Activated CD4-positive, alpha-beta T cell treated with anti-CD3 and anti-CD28 coated beads, Interleukin-2, amount 50 U/mL, for 24 hours (primary cell): ENCODE data around the gene PLEKHN1.
A peak's percentile ranks its signal among the peaks of the same experiment; 100 is the strongest.
"Not testable (repeated sequence)": the region's sequence is repeated elsewhere in the genome, so short reads cannot be mapped to it uniquely, and the experiment has no call there.

Experiments used
- DNase-seq, 2 donors: peaks; one replicate each; pipeline ENCODE4 v3.0.0-alpha.2; 2020; ENCODE audit warnings: low read depth in 1 of 2, low spot score in 1 of 2

The PLEKHN1 gene

DNA sequence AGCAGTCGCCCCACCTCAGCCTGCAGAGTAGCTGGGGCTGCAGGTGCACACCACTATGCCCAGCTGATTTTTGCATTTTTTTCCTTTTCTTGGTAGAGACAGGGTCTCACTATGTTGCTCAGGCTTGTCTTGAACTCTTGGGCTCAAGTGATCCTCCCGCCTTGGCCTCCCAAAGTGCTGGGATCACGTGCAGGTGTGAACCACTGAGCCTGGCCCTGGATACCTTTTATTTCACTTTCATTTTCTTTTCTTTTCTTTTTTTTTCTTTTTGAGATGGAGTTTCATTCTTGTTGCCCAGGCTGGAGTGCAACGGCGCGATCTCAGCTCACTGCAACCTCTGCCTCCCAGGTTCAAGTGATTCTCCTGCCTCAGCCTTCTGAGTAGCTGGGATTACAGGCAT lies 25.0 kb downstream of the PLEKHN1 start:
- DNase-seq: not testable (repeated sequence)

DNA sequence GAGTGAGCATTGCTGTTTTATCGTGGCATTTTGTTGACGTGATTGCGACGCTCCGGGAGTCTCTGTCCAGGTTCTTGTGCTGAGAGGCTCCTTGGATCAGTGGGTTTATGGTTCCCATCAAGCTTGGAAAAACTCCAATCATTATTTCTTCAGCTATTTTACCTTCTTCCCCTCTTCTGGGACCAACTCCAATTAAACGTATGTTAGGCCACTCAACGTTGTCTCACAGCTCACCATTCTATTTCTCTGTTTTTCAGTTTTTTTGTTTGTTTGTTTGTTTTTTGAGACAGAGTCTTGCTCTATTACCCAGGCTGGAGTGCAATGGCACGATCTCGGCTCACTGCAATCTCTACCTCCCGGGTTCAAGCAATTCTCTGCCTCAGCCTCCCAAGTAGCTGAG lies 25.6 kb downstream of the PLEKHN1 start:
- no peak for DNase-seq

DNA sequence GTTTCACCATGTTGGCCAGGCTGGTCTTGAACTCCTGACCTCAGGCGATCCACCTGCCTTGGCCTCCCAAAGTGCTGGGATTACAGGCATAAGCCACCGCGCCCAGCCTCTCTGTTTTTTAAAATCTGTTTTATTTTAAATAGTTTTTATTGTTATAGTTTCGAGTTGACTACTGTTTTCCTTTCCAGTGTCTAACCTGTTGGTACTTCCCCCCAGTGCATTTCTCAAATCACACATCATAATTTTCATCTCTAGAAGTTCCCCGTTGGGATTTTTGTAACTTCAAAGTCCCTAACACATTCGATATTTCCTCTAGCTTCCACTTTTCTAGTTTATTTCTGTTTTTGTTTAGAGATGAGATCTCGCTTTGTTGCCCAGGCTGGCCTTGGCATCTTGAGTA lies 26.1 kb downstream of the PLEKHN1 start:
- no peak for DNase-seq

DNA sequence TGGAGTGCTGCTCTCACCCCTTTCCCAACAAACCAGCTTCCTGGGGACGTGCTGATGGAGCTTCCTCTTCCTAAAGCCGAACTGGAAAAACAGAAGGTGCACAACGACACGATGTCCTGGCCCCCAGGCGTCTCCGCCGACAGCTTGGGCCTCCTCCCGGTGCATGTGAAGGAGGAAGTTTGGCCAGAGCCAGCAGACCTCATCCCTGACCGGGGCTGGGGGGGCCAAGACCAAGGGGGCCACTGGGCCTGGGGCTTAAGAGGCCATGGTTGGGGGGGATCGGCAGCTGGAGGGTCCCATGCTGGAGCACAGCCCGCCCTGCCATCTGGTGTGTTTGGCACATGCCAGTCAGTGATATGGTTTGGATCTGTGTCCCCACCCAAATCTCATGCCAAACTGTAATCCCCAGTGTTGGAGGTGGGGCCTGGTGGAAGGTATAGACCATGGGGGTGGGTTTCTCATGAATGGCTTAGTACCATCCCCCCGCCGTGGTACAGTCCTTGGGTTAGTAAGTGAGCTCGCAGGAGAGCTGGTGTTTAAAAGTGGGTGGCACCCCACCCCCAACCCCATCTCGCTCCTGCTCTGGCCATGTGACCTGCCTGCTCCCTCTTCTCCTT lies 27.2 kb downstream of the PLEKHN1 start:
- no peak for DNase-seq

DNA sequence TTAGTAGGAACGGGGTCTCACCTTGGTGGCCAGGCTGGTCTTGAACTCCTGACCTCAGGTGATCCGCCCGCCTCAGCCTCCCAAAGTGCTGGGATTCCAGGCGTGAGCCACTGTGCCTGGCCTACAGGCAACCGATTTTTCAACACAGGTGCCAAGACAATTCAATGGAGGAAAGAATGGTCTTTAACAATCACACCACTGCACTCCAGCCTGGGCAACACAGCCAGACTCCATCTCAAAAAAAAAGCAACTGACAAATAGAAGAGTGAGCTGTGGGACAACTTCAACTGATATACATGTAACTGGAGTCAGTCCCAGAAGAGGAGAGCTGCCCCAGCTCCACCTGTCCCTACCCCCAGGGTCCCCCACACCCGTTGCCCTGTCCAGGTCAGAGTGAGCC lies 28.3 kb downstream of the PLEKHN1 start:
- not testable (repeated sequence) for DNase-seq

DNA sequence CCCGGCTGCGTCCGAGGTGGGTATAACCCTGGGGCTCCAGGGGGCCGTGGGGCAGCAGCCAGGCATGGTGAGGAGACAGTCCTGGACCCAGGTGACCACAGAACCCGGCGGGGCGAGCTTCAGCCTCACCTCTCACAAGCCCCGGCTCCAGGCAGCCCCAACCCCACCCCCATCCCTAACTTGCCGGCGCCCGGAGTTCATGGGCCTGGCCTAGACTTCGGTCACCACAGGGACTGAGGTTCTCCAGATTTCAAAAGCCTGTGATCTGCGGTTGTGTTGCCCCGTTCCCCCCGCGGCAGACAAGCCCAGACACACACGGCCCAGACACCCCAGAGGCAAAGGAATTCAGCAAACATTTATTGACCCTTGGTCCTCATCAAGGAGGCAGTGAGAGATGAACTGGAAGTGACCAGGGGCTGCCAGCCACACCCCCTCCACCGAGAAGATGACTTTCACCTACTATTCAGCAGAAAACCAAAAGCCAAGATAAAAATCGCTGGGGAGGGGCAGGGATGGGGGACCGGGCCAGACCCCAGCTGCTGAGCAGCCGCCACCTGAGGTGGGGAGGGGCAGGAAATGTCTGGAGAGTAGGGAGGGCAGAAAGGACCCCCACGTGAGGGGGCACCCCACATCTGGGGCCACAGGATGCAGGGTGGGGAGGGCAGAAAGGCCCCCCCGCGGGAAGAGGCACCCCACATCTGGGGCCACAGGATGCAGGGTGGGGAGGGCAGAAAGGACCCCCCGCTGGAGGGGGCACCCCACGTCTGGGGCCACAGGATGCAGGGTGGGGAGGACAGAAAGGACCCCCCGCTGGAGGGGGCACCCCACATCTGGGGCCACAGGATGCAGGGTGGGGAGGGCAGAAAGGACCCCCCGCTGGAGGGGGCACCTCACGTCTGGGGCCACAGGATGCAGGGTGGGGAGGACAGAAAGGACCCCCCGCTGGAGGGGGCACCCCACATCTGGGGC lies 29.7 kb downstream of the PLEKHN1 start:
- DNase-seq: no peak

DNA sequence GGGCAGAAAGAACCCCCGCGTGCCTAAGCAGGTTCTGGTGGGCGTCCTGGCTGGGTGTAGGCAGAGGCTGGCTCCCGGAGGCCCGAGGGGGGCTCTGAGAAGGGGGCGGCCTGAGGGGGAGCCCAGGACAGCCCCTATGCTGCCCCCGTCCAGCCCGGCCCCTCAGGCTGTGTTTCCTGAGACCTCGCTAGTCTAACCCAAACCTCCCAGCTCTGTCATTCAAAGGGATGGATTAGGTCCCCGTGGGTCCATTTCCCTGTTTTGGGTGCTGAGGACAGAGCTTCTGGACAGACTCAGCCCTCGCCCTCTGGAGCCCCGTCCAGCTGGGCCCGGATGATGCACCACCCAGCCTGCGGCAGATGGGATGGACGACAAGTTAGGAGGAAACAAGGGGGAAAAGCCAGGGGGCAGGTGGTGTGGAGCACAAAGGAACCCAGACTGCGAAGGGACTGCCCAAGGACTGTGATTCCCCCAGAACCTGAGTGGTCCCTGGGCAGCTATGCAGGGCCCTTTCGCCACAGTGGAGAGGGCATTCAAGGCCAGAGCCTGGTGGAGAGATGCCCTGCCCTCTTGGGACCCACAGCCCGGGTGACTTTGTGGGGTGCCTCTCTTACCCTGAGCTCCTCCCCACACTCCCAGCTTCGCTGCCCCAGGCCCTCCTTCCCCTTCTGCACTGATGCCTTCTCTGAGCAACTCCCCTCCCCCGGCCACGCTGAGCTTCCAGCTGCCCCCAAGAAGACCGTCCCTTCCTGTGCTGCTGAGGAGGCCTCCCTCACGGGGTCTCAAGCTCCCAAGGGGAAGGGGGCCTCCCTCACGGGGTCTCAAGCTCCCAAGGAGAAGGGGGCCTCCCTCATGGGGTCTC lies 30.8 kb downstream of the PLEKHN1 start:
- no peak for DNase-seq

DNA sequence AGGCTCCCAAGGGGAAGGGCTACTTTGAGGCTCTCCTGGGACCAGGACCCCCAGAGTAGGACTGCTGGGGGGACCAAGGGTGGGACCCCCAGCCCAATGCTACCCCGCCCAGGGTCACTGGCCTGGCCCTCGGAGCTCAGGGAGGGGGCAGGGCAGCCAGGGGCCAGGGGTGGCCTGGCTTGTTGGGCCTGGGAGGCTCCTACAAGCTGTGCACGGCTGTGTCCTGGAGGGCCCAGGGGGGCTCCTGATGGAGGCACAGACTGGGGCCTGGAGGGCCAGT lies 31.4 kb downstream of the PLEKHN1 start:
- no peak for DNase-seq

DNA sequence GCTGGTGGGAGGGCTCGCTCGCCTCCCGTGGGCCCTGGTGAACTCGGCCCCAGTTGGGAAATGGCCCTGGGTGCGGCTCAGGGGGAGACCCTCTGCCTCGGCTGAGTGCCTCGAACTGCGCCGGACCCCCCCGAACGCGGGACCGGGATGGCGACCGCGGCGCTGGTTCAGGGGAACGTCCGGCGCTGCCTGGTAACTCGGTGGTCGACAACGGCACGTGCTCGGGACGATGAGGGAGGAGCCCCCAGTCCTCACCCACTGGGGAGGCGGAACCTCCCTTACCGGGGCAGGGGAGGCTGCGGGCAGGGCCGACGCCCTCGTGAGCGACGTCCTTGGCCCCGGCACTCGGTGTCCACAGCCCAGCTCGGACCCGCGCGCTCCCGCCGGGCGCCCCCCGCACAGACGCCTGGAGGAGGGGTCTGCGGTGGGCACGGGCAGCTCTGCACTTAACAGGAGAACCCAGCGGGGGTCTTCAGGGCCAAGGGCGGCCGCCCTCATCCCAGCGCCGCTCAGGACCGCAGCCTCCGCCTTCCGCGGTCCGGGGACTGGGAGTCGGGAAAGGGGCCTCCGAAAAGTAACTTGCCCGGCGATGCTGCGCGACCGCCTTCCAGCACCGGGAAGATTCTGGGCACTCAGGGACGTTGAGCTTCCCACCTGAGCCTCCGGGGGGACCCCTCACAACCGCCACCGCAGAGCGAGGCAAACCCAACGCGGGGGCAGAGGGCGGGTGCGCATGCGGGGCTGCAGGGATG lies 31.9 kb downstream of the PLEKHN1 start:
- no peak for DNase-seq

DNA sequence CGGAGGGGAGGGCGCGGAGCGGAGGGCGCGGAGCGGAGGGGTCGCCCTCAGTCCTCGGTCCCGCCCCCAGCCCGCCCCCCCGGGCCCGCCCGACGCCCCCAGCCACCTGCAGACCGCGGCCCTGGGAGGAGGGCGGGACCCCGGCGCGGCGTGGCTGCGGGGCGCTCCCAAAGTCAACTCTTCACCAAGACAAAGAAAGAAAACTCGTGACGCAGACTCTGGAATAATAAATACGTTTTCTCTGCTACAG lies 32.4 kb downstream of the PLEKHN1 start:
- DNase-seq: no peak

DNA sequence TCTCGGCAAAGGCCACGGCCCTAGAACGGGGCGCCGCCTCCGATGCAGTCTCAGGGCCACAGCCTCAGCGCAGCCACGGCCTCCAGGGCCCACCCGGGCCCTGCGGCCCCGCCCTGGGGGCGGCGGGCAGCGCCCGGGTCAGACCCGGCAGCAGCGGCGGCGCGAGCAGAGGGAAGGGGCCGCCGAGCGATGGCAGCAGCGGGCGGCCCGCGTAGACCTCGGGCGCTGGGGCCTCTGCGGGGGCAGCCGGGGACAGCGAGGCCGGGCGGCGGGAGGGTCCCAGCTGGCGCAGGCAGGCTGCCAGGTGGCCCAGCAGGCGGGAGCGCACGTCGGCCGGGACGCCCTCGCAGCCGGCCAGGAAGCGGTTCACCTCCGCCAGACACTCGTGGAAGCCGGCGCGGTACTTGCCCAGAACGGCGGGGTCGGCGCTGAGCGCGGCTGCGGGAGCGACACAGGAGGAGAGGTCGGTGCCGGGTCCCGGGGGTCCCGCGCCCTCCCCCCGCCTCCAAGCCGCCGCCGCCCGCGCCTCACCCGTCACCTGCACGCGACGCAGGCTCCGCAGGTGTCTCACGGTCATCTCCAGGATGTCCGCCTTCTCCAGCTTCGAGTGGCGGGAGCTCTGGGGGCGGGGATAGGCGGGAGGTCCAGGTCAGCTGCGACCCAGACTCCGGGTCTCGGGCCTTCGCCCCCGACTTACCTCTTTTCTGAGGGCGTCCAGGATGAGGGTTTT lies 32.9 kb downstream of the PLEKHN1 start:
- no peak for DNase-seq

DNA sequence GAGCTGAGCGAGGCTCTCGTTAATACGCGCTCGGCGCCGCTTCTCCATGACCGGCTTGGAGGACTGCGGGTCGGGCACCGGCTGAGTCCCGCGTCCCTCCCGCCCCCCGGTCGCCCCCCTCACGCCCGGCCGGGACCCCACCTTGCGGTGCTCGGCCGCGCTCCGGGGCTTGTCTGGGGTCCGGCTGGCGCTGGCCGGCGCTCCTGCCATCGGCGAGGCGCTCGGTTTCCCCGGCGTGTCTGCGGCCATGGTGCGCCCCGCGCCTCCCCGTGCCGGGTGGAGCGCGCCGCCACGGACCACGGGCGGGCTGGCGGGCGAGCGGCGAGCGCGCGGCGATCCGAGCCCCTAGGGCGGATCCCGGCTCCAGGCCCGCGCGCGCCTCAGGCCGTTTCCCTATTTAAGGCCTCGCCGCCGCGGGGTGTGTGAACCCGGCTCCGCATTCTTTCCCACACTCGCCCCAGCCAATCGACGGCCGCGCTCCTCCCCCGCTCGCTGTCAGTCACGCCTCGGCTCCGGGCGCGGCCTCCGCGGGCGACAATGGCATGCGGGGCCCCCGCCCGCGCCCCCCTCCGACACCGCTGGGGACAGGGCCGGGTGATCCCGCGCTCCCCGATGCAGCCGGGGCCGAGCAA lies 33.6 kb downstream of the PLEKHN1 start, which contains the start of gene HES4:
HES4 (minus strand) TSS at position 373 of the 632 bp plus-strand sequence; CDS start at position 249, 124 bp downstream.
- DNase-seq: peak in 1 of 2 donors; percentile 47

DNA sequence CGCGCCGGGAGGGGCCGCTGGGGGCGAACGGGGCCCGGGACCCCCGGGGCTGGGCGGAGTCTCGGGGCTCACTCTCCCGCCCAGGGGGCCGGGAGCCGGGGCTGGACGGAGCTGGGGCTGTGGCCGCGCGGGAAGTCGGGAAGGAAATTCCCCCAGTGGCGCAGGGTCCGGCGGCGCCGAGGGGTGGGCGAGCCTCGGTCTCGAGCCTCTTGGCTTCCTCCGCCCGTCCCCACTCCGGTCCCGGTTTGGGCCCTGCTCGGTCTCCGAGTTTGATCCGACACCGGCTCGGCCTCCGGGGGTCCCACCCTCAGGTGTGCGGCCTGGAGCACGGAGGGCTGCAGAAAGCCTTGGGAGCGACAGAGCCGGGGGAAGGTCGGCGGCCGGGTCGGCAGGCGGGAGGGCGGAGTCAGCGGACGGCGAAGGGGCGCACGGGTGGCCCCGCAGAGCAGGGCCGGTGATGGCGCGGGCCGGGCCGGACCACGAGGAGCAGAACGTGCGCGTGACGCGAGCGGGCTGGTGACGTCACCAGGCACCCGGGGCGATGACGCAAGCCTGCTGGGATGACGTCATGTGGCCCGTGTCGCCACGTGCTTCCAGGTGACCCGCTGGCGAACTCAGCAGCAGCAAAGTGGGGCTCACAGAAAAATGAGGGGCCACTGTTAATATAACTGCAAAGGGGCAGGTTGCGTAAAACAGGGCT lies 34.2 kb downstream of the PLEKHN1 start:
- DNase-seq: peak; percentile 48 to 53

DNA sequence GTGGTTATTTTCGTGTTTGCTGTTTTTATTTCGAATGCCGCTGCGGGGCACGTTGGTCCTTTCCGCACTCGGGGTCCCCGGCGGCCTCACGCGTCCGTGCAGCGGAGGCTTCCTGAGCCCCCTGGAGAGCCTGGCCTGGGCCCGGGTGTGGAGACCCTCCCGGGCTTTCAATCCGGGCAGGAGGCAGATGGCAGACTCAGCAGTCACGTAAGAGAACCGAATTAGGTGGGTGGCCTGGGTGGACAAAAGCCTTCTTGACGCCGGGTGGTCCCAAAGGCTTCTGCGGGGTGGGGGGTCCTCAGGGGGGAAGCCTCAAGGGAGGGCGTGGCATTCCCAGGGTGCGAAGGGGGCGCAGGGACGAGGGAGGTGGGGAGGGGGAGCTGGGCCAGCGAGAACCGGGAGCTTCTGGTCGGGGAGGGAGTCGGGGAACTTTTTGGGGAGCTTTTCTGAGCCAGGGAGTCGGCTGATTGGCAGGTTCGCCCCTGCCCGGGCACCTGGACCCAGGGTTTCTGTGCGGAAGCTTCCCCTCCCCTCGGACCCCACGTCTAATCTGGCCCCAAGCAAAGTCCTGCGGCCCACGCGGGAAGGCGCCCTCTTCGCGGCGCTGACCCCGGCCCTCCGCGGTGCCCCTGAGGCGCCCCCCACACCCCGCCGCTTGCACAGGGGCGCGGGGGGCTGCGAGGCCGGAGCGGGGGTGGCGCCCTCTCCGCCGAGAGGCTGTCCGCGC lies 34.9 kb downstream of the PLEKHN1 start:
- DNase-seq: no peak

DNA sequence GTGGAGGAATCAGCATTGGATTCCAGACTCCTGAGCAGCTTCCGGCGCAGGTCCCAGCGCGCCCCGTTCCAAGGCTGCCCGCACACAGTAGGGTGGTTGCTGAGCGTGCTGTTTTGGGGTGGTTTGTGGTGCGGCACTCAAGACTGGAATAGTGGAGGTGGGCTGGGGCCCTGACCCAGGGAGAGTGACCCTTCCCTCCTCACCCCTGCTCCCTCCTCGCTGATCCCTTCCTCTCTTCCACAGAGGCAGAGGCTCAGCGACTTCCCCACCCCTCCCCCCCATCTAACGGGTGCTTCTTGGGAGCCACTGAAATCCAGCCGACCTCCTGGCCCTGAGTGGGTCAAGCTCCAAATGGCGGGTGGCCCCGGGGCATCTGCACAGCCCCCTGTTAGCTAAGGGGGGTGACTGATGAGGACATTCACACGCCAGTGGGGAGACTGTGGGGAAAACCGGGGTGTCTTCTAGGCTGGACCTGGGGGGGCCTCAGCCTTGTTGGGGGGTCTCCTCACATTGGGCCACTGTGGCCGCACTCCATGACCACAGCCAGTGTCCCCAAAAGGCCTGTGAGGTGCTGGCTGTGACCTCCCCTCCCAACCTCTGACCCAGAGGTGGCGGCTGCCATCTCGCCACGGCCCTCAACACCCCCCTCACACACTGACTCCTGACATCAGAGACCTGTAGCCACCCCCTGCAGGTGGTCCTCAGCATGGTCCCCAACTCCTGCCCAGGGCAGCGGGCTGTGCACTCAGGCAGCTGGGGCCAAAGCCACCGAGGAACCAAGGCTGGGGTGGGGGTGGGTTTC lies 37.5 kb downstream of the PLEKHN1 start:
- no peak for DNase-seq

DNA sequence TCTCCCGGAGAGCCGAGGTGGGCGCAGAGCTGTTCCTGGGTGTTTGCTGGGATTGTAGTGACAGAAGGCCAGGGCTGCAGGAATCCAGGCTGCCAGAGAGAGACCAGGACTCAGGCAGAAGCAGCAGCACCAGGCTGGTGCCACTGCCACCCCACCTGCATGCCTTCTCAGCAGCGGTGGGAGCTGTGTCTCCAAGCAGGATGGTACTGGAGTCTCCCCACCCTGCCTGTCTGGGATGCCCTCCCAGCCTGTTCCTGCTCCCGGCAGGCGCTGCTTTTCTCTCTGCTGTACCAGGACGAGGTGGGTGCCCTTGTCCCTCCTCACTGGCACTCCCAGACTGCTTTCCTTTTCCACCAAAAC lies 38.1 kb downstream of the PLEKHN1 start:
- no peak for DNase-seq

DNA sequence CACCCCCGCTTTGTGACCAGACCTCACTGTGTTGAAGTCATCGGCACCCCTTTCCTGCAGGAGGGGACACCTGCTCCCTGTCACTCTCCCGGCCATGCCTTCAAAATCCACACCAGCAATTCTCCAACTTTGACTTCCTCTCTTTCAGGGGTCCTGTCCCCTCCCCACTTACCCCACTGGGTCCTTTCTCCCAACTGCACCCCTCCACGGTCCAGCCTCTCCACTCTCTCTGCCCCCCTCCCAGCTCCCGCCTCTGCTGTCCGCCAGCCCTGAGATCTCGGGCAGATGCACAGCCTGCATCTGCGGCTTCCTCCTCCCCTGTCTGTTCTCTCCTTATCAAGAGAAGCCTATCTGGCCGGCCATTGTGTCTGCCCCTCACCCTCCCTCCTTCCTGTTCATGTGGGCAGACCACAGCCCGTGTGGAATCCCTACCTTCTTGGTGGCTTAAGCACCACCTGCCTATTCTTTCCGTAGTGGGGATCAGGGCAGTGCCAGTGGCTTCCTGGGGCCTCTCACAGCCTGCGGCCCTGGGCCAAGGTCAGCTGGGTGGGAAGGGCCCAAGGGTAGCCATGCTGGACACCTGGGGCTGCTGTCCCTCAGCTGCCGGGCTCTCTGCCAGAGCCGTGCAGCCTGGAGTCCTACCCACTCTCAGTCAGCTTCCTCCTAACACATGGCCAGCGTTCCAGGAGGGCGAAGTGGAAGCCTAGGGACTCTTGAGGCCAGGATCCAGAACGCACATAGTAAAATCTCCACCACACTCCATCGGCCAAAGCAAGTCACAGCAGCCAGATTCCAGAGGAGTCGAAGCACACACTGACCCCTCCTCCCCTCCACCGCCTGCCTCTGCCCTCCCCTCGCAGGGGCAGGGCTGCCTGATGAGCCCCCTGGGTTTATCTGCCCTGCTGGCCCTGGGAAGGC lies 38.8 kb downstream of the PLEKHN1 start:
- DNase-seq: no peak
